GM12878 (cell line): ENCODE data around the gene PHF21B. TPM values are rescaled to one million over a fixed set of nuclear protein-coding genes. Genes with fewer than 3 reads are reported as not detected.

ENCODE experiments used
- CBFB ChIP-seq: IDR thresholded peaks from 2 replicates; pipeline ENCODE4 v1.6.1; 2016; ENCODE audit warnings: antibody characterized with exemption, low read depth
- EED ChIP-seq: sonication (generic); IDR thresholded peaks from 2 replicates; pipeline ENCODE4 v1.6.1; 2016; ENCODE audit warnings: antibody characterized with exemption, low read depth
- IRF3 ChIP-seq: fragments of 450-650 bp; IDR thresholded peaks from 2 replicates; pipeline ENCODE4 v1.6.1; 2014; ENCODE audit warnings: mild to moderate bottlenecking
- PAX5 ChIP-seq: IDR thresholded peaks from 2 replicates; pipeline ENCODE4 v1.6.1; 2011; ENCODE audit warnings: low read depth, low read length, borderline replicate concordance
- POLR2AphosphoS2 ChIP-seq: IDR thresholded peaks from 2 replicates; pipeline ENCODE4 v1.6.1; 2011; ENCODE audit warnings: low read depth, mild to moderate bottlenecking, low read length, improper control_type of control experiment, moderate library complexity
- POLR2AphosphoS5 ChIP-seq: IDR thresholded peaks from 2 replicates; pipeline ENCODE4 v1.6.1; 2011; ENCODE audit warnings: mild to moderate bottlenecking, low read length, inconsistent platforms
- RB1 ChIP-seq: fragments of 450-650 bp; formaldehyde crosslinking; IDR thresholded peaks from 2 replicates; pipeline ENCODE4 v1.6.1; 2017; ENCODE audit warnings: mild to moderate bottlenecking, borderline replicate concordance
- STAT1 ChIP-seq: fragments of 450-650 bp; conservative IDR thresholded peaks from 2 replicates; pipeline ENCODE4 v1.6.1; 2014; ENCODE audit warnings: antibody characterized with exemption, mild to moderate bottlenecking
- TBL1XR1 ChIP-seq: IDR thresholded peaks from 2 replicates; pipeline ENCODE4 v1.6.1; 2012; ENCODE audit warnings: low read depth, low read length, improper control_type of control experiment
- WRNIP1 ChIP-seq: IDR thresholded peaks from 2 replicates; pipeline ENCODE4 v1.6.1; 2011; ENCODE audit warnings: low read depth, low read length, improper control_type of control experiment, borderline replicate concordance
- ZBED1 ChIP-seq: IDR thresholded peaks from 2 replicates; pipeline ENCODE4 v1.6.1; 2016; ENCODE audit warnings: borderline replicate concordance
- ZBTB40 ChIP-seq: fragments of 450-650 bp; IDR thresholded peaks from 2 replicates; pipeline ENCODE4 v1.6.1; 2016; ENCODE audit warnings: mild to moderate bottlenecking, moderate library complexity, borderline replicate concordance
- polyA plus RNA-seq, 11 experiments: library from polyadenylated mRNA; depleted of rRNA in 4 of 11; unstranded in 6 of 11; stranded (reverse) in 5 of 11; fragments of >200 nt; fragmentation: Nextera tagmentation in 4 of 11; fragmentation: Illumina TruSeq in 1 of 11; extraction: Ambion mirVana in 4 of 11; extraction: Trizol in 1 of 11; gene quantifications; 1 replicate in 1 of 11; 2 replicates in 10 of 11; pipeline versions ENCODE4 v1.2.1 to v1.2.3, GENCODE V29; 2011 to 2016; ENCODE audit warnings: inconsistent platforms in 2 of 11, missing spikeins in 2 of 11, low read depth in 1 of 11
- total RNA-seq, 4 experiments: library from RNA; depleted of rRNA in 3 of 4; stranded (reverse); fragments of >200 nt in 3 of 4; fragmentation: Illumina TruSeq in 1 of 4; extraction: Trizol in 1 of 4; gene quantifications; 2 replicates each; pipeline versions ENCODE4 v1.2.1 to v1.2.3, GENCODE V29; 2013 to 2021
- TF ChIP-seq, protein P1 (sequence below): IDR thresholded peaks from 2 replicates; pipeline ENCODE4 v1.6.1; 2012; ENCODE audit warnings: improper control_type of control experiment, low read depth, low read length; ENCODE audit not compliant: insufficient replicate concordance
- TF ChIP-seq, protein P2 (sequence below): fragments of 450-650 bp; formaldehyde crosslinking; IDR thresholded peaks from 2 replicates; pipeline ENCODE4 v1.4.0; 2020; ENCODE audit warnings: mild to moderate bottlenecking, moderate library complexity

PHF21B gene
- total and polyA plus RNA-seq, 10 of the 15 experiments (the other 5 are each of a cell fraction or from before 2014, with no cell fraction given), result 0.03 to 0.35 TPM; not detected in 8

DNA sequence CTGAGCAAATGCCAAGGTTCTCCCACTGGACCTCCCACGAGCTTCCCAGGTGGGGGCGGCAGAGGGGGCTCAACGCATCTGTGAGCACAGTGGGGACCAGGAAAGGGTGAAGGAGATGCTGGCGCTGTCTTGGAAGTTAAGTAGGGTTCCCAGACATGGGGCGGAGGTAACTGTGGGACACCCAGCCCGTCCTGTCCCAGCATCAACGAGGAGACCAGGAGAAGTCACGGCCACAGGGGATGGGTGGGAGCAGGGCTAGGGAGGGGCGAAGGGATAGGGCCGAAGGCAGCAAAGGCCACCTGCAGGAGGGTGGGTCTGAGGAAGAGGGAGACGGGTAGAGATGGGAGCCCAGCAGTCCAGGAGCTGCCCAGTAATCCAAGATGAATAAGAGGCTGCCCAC is 70.4 kb downstream of the PHF21B start (continued):
- TF ChIP-seq ZBTB40, result no peak
- no peak for TF ChIP-seq RB1
- no peak for TF ChIP-seq TBL1XR1
- no peak for TF ChIP-seq STAT1
- TF ChIP-seq EED, result no peak
- TF ChIP-seq IRF3, result no peak
- TF ChIP-seq ZBED1, result no peak
- no peak for TF ChIP-seq POLR2AphosphoS2
- no peak for TF ChIP-seq PAX5
- TF ChIP-seq, protein P1, sequence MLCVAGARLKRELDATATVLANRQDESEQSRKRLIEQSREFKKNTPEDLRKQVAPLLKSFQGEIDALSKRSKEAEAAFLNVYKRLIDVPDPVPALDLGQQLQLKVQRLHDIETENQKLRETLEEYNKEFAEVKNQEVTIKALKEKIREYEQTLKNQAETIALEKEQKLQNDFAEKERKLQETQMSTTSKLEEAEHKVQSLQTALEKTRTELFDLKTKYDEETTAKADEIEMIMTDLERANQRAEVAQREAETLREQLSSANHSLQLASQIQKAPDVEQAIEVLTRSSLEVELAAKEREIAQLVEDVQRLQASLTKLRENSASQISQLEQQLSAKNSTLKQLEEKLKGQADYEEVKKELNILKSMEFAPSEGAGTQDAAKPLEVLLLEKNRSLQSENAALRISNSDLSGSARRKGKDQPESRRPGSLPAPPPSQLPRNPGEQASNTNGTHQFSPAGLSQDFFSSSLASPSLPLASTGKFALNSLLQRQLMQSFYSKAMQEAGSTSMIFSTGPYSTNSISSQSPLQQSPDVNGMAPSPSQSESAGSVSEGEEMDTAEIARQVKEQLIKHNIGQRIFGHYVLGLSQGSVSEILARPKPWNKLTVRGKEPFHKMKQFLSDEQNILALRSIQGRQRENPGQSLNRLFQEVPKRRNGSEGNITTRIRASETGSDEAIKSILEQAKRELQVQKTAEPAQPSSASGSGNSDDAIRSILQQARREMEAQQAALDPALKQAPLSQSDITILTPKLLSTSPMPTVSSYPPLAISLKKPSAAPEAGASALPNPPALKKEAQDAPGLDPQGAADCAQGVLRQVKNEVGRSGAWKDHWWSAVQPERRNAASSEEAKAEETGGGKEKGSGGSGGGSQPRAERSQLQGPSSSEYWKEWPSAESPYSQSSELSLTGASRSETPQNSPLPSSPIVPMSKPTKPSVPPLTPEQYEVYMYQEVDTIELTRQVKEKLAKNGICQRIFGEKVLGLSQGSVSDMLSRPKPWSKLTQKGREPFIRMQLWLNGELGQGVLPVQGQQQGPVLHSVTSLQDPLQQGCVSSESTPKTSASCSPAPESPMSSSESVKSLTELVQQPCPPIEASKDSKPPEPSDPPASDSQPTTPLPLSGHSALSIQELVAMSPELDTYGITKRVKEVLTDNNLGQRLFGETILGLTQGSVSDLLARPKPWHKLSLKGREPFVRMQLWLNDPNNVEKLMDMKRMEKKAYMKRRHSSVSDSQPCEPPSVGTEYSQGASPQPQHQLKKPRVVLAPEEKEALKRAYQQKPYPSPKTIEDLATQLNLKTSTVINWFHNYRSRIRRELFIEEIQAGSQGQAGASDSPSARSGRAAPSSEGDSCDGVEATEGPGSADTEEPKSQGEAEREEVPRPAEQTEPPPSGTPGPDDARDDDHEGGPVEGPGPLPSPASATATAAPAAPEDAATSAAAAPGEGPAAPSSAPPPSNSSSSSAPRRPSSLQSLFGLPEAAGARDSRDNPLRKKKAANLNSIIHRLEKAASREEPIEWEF, result no peak
- no peak for TF ChIP-seq WRNIP1
- no peak for TF ChIP-seq CBFB
- no peak for TF ChIP-seq POLR2AphosphoS5
- TF ChIP-seq, protein P2, sequence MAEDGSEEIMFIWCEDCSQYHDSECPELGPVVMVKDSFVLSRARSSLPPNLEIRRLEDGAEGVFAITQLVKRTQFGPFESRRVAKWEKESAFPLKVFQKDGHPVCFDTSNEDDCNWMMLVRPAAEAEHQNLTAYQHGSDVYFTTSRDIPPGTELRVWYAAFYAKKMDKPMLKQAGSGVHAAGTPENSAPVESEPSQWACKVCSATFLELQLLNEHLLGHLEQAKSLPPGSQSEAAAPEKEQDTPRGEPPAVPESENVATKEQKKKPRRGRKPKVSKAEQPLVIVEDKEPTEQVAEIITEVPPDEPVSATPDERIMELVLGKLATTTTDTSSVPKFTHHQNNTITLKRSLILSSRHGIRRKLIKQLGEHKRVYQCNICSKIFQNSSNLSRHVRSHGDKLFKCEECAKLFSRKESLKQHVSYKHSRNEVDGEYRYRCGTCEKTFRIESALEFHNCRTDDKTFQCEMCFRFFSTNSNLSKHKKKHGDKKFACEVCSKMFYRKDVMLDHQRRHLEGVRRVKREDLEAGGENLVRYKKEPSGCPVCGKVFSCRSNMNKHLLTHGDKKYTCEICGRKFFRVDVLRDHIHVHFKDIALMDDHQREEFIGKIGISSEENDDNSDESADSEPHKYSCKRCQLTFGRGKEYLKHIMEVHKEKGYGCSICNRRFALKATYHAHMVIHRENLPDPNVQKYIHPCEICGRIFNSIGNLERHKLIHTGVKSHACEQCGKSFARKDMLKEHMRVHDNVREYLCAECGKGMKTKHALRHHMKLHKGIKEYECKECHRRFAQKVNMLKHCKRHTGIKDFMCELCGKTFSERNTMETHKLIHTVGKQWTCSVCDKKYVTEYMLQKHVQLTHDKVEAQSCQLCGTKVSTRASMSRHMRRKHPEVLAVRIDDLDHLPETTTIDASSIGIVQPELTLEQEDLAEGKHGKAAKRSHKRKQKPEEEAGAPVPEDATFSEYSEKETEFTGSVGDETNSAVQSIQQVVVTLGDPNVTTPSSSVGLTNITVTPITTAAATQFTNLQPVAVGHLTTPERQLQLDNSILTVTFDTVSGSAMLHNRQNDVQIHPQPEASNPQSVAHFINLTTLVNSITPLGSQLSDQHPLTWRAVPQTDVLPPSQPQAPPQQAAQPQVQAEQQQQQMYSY, result no peak
